ENCODE measurements around the gene IL11RA. TPM values are rescaled to one million over a fixed set of nuclear protein-coding genes. Genes with fewer than 3 reads are reported as not detected.

Gene IL11RA
- total and polyA plus RNA-seq, 10 of the 15 experiments (the other 5 are each of a cell fraction or from before 2014, with no cell fraction given): 0.32 to 5.8 (median 2.2) TPM

- TF ChIP-seq ZNF687 (IDR thresholded peaks at IDR 0.05) (no peak), ETV6 (conservative IDR thresholded peaks at IDR 0.05 in 1 of 2, IDR thresholded peaks at IDR 0.05 in 1 of 2; ENCODE audit: borderline replicate concordance in 1 of 2, low read depth in 1 of 2) (no peak), CHD4 (IDR thresholded peaks at IDR 0.05) (no peak), WRNIP1 (IDR thresholded peaks at IDR 0.05; ENCODE audit: borderline replicate concordance, low read depth, low read length) (no peak), ZSCAN29 (IDR thresholded peaks at IDR 0.05) (no peak), REST (IDR thresholded peaks at IDR 0.05; ENCODE audit: low read depth, low read length) (no peak), BCL11A (IDR thresholded peaks at IDR 0.05; ENCODE audit: low read depth, low read length) (no peak), ZBTB40 (IDR thresholded peaks at IDR 0.05; ENCODE audit: borderline replicate concordance) (peak; percentile 95), EGR1 (IDR thresholded peaks at IDR 0.05; ENCODE audit: borderline replicate concordance in 1 of 2, low read depth in 2 of 2, low read length in 2 of 2) (no peak), STAT3 (IDR thresholded peaks at IDR 0.05; ENCODE audit: low read depth, low read length) (no peak), NRF1 (conservative IDR thresholded peaks at IDR 0.05; ENCODE audit: low read depth, low read length) (no peak), ZNF384 (IDR thresholded peaks at IDR 0.05; ENCODE audit: borderline replicate concordance, low read depth, low read length) (no peak), KDM1A (IDR thresholded peaks at IDR 0.05; ENCODE audit: borderline replicate concordance) (no peak), MAX (IDR thresholded peaks at IDR 0.05; ENCODE audit: low read depth, low read length) (no peak)
Observed at GRCh38 chr9:34620061-34620994, 31.7 kb upstream of the IL11RA start, which contains the start of gene DCTN3 (continued).
